Progenitor cell of endocrine pancreas (in vitro differentiated cells): Measurements from ENCODE around the gene ATXN1. TPM values are rescaled to one million over a fixed set of nuclear protein-coding genes. Genes with fewer than 3 reads are reported as not detected.

Experiments used
- DNase-seq: peaks from one replicate; pipeline ENCODE4 v3.0.0; 2021; ENCODE audit warnings: low spot score; ENCODE audit not compliant: unreplicated experiment
- H3K27ac Mint-ChIP-seq: 2 replicates; pipeline ENCODE4 v1.8.0; 2021; ENCODE audit warnings: mild to moderate bottlenecking, moderate library complexity, mixed read lengths
- H3K27me3 Mint-ChIP-seq: 2 replicates; pipeline ENCODE4 v1.8.0; 2021; ENCODE audit warnings: mixed read lengths
- H3K36me3 Mint-ChIP-seq: 2 replicates; pipeline ENCODE4 v1.8.0; 2022; ENCODE audit warnings: mixed read lengths; ENCODE audit not compliant: insufficient read depth
- H3K4me1 Mint-ChIP-seq: 2 replicates; pipeline ENCODE4 v1.8.0; 2021; ENCODE audit warnings: low read depth, mixed read lengths
- H3K4me3 Mint-ChIP-seq: 2 replicates; pipeline ENCODE4 v1.8.0; 2021; ENCODE audit warnings: low read depth, mild to moderate bottlenecking, moderate library complexity, mixed read lengths
- H3K9me3 Mint-ChIP-seq: 2 replicates; pipeline ENCODE4 v1.8.0; 2021; ENCODE audit warnings: low read depth, mixed read lengths
- CTCF ChIP-seq: fragments of 200-600 bp; sonication (generic); IDR thresholded peaks from one replicate; pipeline ENCODE4 v1.5.0; 2021; ENCODE audit warnings: antibody characterized with exemption, mild to moderate bottlenecking; ENCODE audit not compliant: unreplicated experiment
- total RNA-seq: library from RNA; stranded (reverse); gene quantifications from 2 replicates; pipeline ENCODE4 v1.2.1, GENCODE V29; 2021

The ATXN1 gene
- total RNA-seq, 1 donor from 2014 or later = 35.8 TPM

GRCh38 chr6:16770701-16771569 lies 9.7 kb upstream of the ATXN1 start:
- peak; percentile 90 for TF ChIP-seq CTCF
- DNase-seq = peak; percentile 59
- no peaks in the 10 kb centered on the region for H3K36me3 Mint-ChIP-seq
- H3K4me3 Mint-ChIP-seq = no peak overlapping the region
- no peak overlapping the region for H3K27ac Mint-ChIP-seq
- H3K27me3 Mint-ChIP-seq = peaks cover 3% of the 10 kb centered on the region
- H3K4me1 Mint-ChIP-seq = peaks cover 16% of the 10 kb centered on the region
- H3K9me3 Mint-ChIP-seq = no peaks in the 10 kb centered on the region

GRCh38 chr6:16769986-16770376 lies 8.7 kb upstream of the ATXN1 start:
- DNase-seq = no peak
- no peak overlapping the region for H3K4me3 Mint-ChIP-seq
- no peaks in the 10 kb centered on the region for H3K9me3 Mint-ChIP-seq
- H3K27ac Mint-ChIP-seq = no peak overlapping the region
- no peaks in the 10 kb centered on the region for H3K36me3 Mint-ChIP-seq
- H3K4me1 Mint-ChIP-seq = peaks cover 17% of the 10 kb centered on the region
- peaks cover 3% of the 10 kb centered on the region for H3K27me3 Mint-ChIP-seq
- TF ChIP-seq CTCF = no peak

- Mint-ChIP-seq H3K4me1 (peaks cover 17% of the 10 kb centered on the region), H3K27ac (no peak overlapping the region), H3K9me3 (no peaks in the 10 kb centered on the region), H3K36me3 (no peaks in the 10 kb centered on the region), H3K27me3 (peaks cover 3% of the 10 kb centered on the region), H3K4me3 (no peak overlapping the region)
- DNase-seq = no peak
- TF ChIP-seq CTCF = no peak
These were observed 8.1 kb upstream of the ATXN1 start for GRCh38 chr6:16769131-16769985.

GRCh38 chr6:16768477-16768830 lies 7.2 kb upstream of the ATXN1 start:
- no peaks in the 10 kb centered on the region for H3K36me3 Mint-ChIP-seq
- no peak for DNase-seq
- H3K27ac Mint-ChIP-seq = no peak overlapping the region
- peaks cover 3% of the 10 kb centered on the region for H3K27me3 Mint-ChIP-seq
- TF ChIP-seq CTCF = no peak
- H3K9me3 Mint-ChIP-seq = no peaks in the 10 kb centered on the region
- H3K4me1 Mint-ChIP-seq = peaks cover 19% of the 10 kb centered on the region
- no peak overlapping the region for H3K4me3 Mint-ChIP-seq

GRCh38 chr6:16767765-16768476 lies 6.7 kb upstream of the ATXN1 start:
- peaks cover 21% of the 10 kb centered on the region for H3K4me1 Mint-ChIP-seq
- H3K4me3 Mint-ChIP-seq = no peak overlapping the region
- H3K36me3 Mint-ChIP-seq = no peaks in the 10 kb centered on the region
- no peak overlapping the region for H3K27ac Mint-ChIP-seq
- no peaks in the 10 kb centered on the region for H3K9me3 Mint-ChIP-seq
- H3K27me3 Mint-ChIP-seq = peaks cover 3% of the 10 kb centered on the region
- TF ChIP-seq CTCF = no peak
- no peak for DNase-seq
